ENCODE results near the gene MSANTD2. TPM values are rescaled to one million over a fixed set of nuclear protein-coding genes. Genes with fewer than 3 reads are reported as not detected.
A peak's percentile ranks its signal among the peaks of the same experiment; 100 is the strongest.

The MSANTD2 gene
- polyA plus RNA-seq, 2 of the 4 experiments (the other 2 are of a cell fraction): 5.6 to 6.4 TPM

- WGBS (ENCODE audit: missing lambda C conversion rate): 6% methylated on average over 20 of the region's 59 CpGs
- peak within 1 kb of the TSS in 1 of 2 experiments; percentile 74; a peak in 3 of 6 replicates for H3K27ac ChIP-seq
- no peak for FAIRE-seq
- peak within 1 kb of the TSS; percentile 54 for H3K4me3 ChIP-seq
- CTCF ChIA-PET: interaction anchor here (1.1 to 2.4 kb wide), 5 partner anchors 11 to 52 kb away, joined by 3 to 8 read pairs (median 6); partner anchors contain the start of gene VSIG2
- no peaks in the 10 kb centered on the region for H3K9me3 ChIP-seq
- H3K4me2 ChIP-seq: peak within 1 kb of the TSS; percentile 94
- TF ChIP-seq SREBF2 (IDR thresholded peaks at IDR 0.05) (no peak), NPAS2 (CRISPR knock-in tag; IDR thresholded peaks at IDR 0.05; ENCODE audit: borderline replicate concordance) (no peak)
- peak; percentile 95 to 98 for ATAC-seq
- 0 out of 3 replicates have a peak, but pooled peaks cover 4% of the 10 kb centered on the region for H3K4me1 ChIP-seq
- DNase-seq (ENCODE audit: low read depth in 1 of 2, low spot score in 1 of 2): peak; percentile 77 to 85
- POLR2A ChIA-PET: no interaction called here
These were observed 60.5 kb downstream of the MSANTD2 start, which contains the start of gene NRGN for GRCh38 chr11:124739479-124740276. TSS of gene NRGN (plus strand) at chr11:124739942. CDS start at chr11:124740085, 143 bp downstream.

- ChIA-PET POLR2A (no interaction called here), CTCF (interaction anchor here (1.1 to 2.8 kb wide), 4 partner anchors 14 to 137 kb away, joined by 3 to 9 read pairs (median 6); partner anchors contain the start of gene VSIG2)
- peak overlapping the region; percentile 94 for H3K4me2 ChIP-seq
- H3K4me1 ChIP-seq: 0 out of 3 replicates have a peak, but pooled peaks cover 4% of the 10 kb centered on the region
- 79% methylated on average over 21 of the region's 21 CpGs for WGBS (ENCODE audit: missing lambda C conversion rate)
- no peaks in the 10 kb centered on the region for H3K9me3 ChIP-seq
- H3K27ac ChIP-seq: no peak overlapping the region
- DNase-seq (ENCODE audit: low read depth in 1 of 2, low spot score in 1 of 2): no peak
- FAIRE-seq: no peak
- no peak for ATAC-seq
- peak overlapping the region; percentile 54 for H3K4me3 ChIP-seq
- TF ChIP-seq TP53 (CRISPR knock-in tag; IDR thresholded peaks at IDR 0.05): no peak
- no peak for TF ChIP-seq HOXA7 (CRISPR knock-in tag; IDR thresholded peaks at IDR 0.05)
- TF ChIP-seq ZC3H11A (IDR thresholded peaks at IDR 0.05): no peak
- TF ChIP-seq CTCF (IDR thresholded peaks at IDR 0.05): no peak
- TF ChIP-seq ELK1 (IDR thresholded peaks at IDR 0.05; ENCODE audit: low read depth, low read length): no peak
- no peak for TF ChIP-seq ZNF302 (CRISPR knock-in tag; IDR thresholded peaks at IDR 0.05)
- TF ChIP-seq, protein P1, sequence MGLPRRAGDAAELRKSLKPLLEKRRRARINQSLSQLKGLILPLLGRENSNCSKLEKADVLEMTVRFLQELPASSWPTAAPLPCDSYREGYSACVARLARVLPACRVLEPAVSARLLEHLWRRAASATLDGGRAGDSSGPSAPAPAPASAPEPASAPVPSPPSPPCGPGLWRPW (IDR thresholded peaks at IDR 0.05): no peak
- TF ChIP-seq NPAS2 (CRISPR knock-in tag; IDR thresholded peaks at IDR 0.05; ENCODE audit: borderline replicate concordance): no peak
- no peak for TF ChIP-seq MYC (IDR thresholded peaks at IDR 0.05; ENCODE audit: borderline replicate concordance, low read length)
- TF ChIP-seq HMGXB4 (CRISPR knock-in tag; IDR thresholded peaks at IDR 0.05; ENCODE audit: borderline replicate concordance): no peak
- no peak for TF ChIP-seq KDM1A (IDR thresholded peaks at IDR 0.05; ENCODE audit: low read depth)
- TF ChIP-seq CHD2 (IDR thresholded peaks at IDR 0.05; ENCODE audit: low read length, partially characterized antibody): no peak
- TF ChIP-seq NR3C1 (IDR thresholded peaks at IDR 0.05): no peak
- TF ChIP-seq BHLHE40 (IDR thresholded peaks at IDR 0.05; ENCODE audit: low read depth, low read length): no peak
- no peak for TF ChIP-seq CBX8 (IDR thresholded peaks at IDR 0.05)
- no peak for TF ChIP-seq EHMT2 (IDR thresholded peaks at IDR 0.05; ENCODE audit: low read depth)
- no peak for TF ChIP-seq TFCP2L1 (CRISPR knock-in tag; IDR thresholded peaks at IDR 0.05)
- no peak for TF ChIP-seq CBX2 (IDR thresholded peaks at IDR 0.05; ENCODE audit: borderline replicate concordance, low read depth)
- TF ChIP-seq NFE2L2 (conservative IDR thresholded peaks at IDR 0.05; ENCODE audit: low read length): no peak
These were observed 61.3 kb downstream of the MSANTD2 start for GRCh38 chr11:124738713-124739478.
